ENCODE results near the gene KCNK18. TPM values are rescaled to one million over a fixed set of nuclear protein-coding genes. Genes with fewer than 3 reads are reported as not detected.

KCNK18 gene
- total RNA-seq, 2 experiments from 2014 or later, result not detected

DNA sequence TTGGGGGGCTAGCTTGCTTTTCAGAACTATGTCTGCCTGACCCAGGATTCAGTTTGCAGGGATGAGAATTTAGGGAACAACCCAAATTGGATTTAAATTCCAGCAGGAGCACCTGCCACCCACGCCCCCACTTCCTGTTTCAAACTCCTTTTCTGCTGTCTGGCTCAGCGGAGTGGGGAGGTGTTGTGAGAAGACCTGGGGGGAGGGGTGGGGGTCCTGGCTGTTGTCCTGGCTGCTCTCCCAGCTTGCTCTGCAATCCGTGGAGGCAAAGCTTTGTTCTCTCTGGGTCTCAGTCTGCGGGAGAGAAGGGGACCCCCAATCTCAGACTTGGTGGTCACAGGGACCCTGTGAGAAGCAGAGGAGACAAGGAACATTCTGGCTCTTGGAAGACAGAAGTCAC, 799 bp downstream of the KCNK18 start:
- CTCF ChIA-PET (ENCODE audit: unreplicated experiment), result no interaction called here
- Histone ChIP-seq H3K4me1 (ENCODE audit: insufficient read depth, low read length, poor library complexity, severe bottlenecking) (no peaks in the 10 kb centered on the region), H3K36me3 (ENCODE audit: insufficient read depth, low read length) (no peaks in the 10 kb centered on the region), H3K4me2 (ENCODE audit: low read length) (no peak overlapping the region), H3K9me2 (ENCODE audit: insufficient read depth, low read length) (no peaks in the 10 kb centered on the region), H3K79me2 (ENCODE audit: insufficient read depth, low read depth, low read length) (no peaks in the 10 kb centered on the region), H3K27ac (ENCODE audit: low read depth, low read length, poor library complexity, severe bottlenecking) (no peak overlapping the region), H3K4me3 (ENCODE audit: low read depth, low read length, poor library complexity, severe bottlenecking) (no peak overlapping the region), H3K9me3 (ENCODE audit: low read length) (no peaks in the 10 kb centered on the region), H2AFZ (ENCODE audit: low read length) (no peak overlapping the region), H4K20me1 (ENCODE audit: insufficient read depth, low read length) (no peaks in the 10 kb centered on the region)
- no peak for TF ChIP-seq EZH2phosphoT487 (IDR thresholded peaks at IDR 0.05; ENCODE audit: borderline replicate concordance, low read depth, low read length)
- TF ChIP-seq, protein P1, sequence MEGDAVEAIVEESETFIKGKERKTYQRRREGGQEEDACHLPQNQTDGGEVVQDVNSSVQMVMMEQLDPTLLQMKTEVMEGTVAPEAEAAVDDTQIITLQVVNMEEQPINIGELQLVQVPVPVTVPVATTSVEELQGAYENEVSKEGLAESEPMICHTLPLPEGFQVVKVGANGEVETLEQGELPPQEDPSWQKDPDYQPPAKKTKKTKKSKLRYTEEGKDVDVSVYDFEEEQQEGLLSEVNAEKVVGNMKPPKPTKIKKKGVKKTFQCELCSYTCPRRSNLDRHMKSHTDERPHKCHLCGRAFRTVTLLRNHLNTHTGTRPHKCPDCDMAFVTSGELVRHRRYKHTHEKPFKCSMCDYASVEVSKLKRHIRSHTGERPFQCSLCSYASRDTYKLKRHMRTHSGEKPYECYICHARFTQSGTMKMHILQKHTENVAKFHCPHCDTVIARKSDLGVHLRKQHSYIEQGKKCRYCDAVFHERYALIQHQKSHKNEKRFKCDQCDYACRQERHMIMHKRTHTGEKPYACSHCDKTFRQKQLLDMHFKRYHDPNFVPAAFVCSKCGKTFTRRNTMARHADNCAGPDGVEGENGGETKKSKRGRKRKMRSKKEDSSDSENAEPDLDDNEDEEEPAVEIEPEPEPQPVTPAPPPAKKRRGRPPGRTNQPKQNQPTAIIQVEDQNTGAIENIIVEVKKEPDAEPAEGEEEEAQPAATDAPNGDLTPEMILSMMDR (conservative IDR thresholded peaks at IDR 0.05; ENCODE audit: low read length), result no peak
- no TSS peak for BruUV-seq (replicated peaks)
- intact Hi-C loops (cut with micrococcal nuclease; ENCODE audit: unreplicated experiment), result no loop called here
- POLR2A ChIA-PET, result no interaction called here
- no peak for DNase-seq (ENCODE audit: low spot score)

DNA sequence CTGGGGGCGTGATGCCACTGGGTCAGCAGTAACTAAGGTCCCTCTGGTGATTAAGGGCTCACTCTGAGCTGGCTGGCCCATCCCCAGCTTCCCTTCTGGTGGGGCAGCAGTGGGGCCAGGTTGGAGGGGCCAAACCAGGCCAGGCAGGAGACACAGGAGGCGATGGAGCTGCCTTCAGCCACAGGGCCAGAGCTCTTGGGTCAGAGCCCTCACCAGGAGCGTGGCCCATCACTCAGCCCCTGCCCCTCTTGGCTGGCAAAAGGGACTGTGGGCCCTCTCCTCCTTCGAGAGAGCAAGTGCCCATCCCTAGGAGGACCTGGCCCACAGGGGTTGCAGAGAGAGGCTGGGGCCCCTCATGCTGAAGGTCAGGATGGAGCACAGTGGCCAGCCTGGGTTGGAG, 4.5 kb downstream of the KCNK18 start:
- H3K4me1 ChIP-seq (ENCODE audit: insufficient read depth, low read length, poor library complexity, severe bottlenecking), result no peaks in the 10 kb centered on the region
- BruUV-seq (replicated peaks), result no TSS peak
- H3K9me3 ChIP-seq (ENCODE audit: low read length), result no peaks in the 10 kb centered on the region
- no peak for DNase-seq (ENCODE audit: low spot score)
- ChIA-PET POLR2A (no interaction called here), CTCF (ENCODE audit: unreplicated experiment) (no interaction called here)
- H3K36me3 ChIP-seq (ENCODE audit: insufficient read depth, low read length), result no peaks in the 10 kb centered on the region
- TF ChIP-seq, protein P1 (conservative IDR thresholded peaks at IDR 0.05; ENCODE audit: low read length), result no peak
- TF ChIP-seq EZH2phosphoT487 (IDR thresholded peaks at IDR 0.05; ENCODE audit: borderline replicate concordance, low read depth, low read length), result no peak
- H3K79me2 ChIP-seq (ENCODE audit: insufficient read depth, low read depth, low read length), result no peaks in the 10 kb centered on the region
- intact Hi-C loops (cut with micrococcal nuclease; ENCODE audit: unreplicated experiment), result no loop called here
- H3K27ac ChIP-seq (ENCODE audit: low read depth, low read length, poor library complexity, severe bottlenecking), result no peak overlapping the region
- no peak overlapping the region for H3K4me2 ChIP-seq (ENCODE audit: low read length)
- H2AFZ ChIP-seq (ENCODE audit: low read length), result no peak overlapping the region
- H4K20me1 ChIP-seq (ENCODE audit: insufficient read depth, low read length), result no peaks in the 10 kb centered on the region
- H3K4me3 ChIP-seq (ENCODE audit: low read depth, low read length, poor library complexity, severe bottlenecking), result no peak overlapping the region
- no peaks in the 10 kb centered on the region for H3K9me2 ChIP-seq (ENCODE audit: insufficient read depth, low read length)

DNA sequence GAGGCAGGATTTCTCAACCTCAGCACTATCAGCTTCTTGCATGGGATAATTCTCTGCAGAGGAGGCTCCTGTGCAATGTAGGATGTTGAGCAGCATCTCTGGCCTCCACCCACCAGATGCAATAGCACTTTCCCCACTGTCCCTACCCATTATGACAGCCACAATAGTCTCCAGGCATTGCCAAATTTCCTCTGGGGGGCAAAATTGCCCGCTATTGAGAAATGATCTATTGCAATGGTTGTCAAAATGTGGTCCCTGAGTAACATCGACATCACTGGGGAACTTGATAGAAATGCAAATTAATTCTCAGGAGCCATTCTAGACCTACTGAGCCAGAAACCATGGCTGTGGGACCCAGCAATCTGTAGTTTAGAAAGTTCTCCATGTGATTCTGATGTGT, 7.0 kb downstream of the KCNK18 start:
- Histone ChIP-seq H3K4me1 (ENCODE audit: insufficient read depth, low read length, poor library complexity, severe bottlenecking) (no peaks in the 10 kb centered on the region), H3K79me2 (ENCODE audit: insufficient read depth, low read depth, low read length) (no peaks in the 10 kb centered on the region), H3K4me3 (ENCODE audit: low read depth, low read length, poor library complexity, severe bottlenecking) (no peak overlapping the region), H3K4me2 (ENCODE audit: low read length) (no peak overlapping the region), H4K20me1 (ENCODE audit: insufficient read depth, low read length) (no peaks in the 10 kb centered on the region), H3K9me3 (ENCODE audit: low read length) (no peaks in the 10 kb centered on the region), H2AFZ (ENCODE audit: low read length) (no peak overlapping the region), H3K36me3 (ENCODE audit: insufficient read depth, low read length) (no peaks in the 10 kb centered on the region), H3K27ac (ENCODE audit: low read depth, low read length, poor library complexity, severe bottlenecking) (no peak overlapping the region), H3K9me2 (ENCODE audit: insufficient read depth, low read length) (no peaks in the 10 kb centered on the region)
- no peak for TF ChIP-seq EZH2phosphoT487 (IDR thresholded peaks at IDR 0.05; ENCODE audit: borderline replicate concordance, low read depth, low read length)
- TF ChIP-seq, protein P1 (conservative IDR thresholded peaks at IDR 0.05; ENCODE audit: low read length), result no peak
- DNase-seq (ENCODE audit: low spot score), result no peak
- POLR2A ChIA-PET, result no interaction called here
- CTCF ChIA-PET (ENCODE audit: unreplicated experiment), result no interaction called here
- intact Hi-C loops (cut with micrococcal nuclease; ENCODE audit: unreplicated experiment), result no loop called here
- BruUV-seq (replicated peaks), result no TSS peak
